ENCODE measurements around the gene AQP12A.

DNA sequence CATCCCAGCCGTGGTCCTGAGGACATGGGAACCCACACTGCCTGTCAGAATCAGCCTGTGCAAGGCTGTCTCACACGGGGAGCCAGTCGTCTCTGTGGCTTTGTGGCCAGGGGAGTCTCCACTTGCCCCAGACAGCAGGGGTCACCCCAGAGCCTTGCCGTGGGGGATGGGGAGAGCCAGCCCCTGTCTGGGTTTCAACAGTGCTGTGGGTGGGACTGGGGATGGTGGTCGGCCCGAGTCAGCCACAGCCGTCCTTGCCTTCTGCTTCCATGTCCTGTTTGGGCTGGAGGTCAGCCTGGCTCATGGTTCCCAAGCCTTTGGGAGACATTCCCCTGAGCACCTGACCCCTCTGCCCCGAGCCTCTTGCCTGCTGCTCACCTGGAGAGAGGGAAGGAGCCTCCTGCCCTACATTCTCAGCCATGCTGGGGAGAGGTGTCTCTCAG, 46.8 kb upstream of the AQP12A start:
- TF ChIP-seq, protein P1, sequence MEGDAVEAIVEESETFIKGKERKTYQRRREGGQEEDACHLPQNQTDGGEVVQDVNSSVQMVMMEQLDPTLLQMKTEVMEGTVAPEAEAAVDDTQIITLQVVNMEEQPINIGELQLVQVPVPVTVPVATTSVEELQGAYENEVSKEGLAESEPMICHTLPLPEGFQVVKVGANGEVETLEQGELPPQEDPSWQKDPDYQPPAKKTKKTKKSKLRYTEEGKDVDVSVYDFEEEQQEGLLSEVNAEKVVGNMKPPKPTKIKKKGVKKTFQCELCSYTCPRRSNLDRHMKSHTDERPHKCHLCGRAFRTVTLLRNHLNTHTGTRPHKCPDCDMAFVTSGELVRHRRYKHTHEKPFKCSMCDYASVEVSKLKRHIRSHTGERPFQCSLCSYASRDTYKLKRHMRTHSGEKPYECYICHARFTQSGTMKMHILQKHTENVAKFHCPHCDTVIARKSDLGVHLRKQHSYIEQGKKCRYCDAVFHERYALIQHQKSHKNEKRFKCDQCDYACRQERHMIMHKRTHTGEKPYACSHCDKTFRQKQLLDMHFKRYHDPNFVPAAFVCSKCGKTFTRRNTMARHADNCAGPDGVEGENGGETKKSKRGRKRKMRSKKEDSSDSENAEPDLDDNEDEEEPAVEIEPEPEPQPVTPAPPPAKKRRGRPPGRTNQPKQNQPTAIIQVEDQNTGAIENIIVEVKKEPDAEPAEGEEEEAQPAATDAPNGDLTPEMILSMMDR (IDR thresholded peaks at IDR 0.05), result no peak
- TF ChIP-seq POLR2AphosphoS5 (IDR thresholded peaks at IDR 0.05) (no peak), POLR2A (IDR thresholded peaks at IDR 0.05) (no peak)

Data from prostate gland (tissue), 2 donors.